Measurements from ENCODE around the gene PTGER1.

The PTGER1 gene

DNA sequence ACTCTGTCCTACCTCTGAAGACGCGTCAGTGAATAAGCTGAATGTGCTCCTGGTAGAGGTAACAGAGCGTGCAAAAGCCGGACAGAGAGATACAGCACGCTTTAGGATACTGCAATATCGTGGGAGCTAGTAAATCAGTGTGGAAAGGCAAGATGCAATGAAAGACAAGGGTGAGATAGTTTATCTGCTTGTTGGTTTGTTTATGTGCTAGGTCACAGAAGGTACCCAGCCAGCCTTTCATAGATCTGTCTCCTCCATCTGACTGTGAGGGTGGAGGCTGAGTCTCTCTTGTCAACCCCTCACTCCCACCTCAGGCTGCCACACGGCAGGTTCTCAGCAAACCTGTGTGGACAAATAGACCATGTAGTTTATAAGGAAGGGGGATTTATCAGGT is 21.7 kb upstream of the PTGER1 start:
- Histone ChIP-seq H3K4me3 (ENCODE audit: low read length) (peak overlapping the region; percentile 65; the same call in 1 of the 2 replicates), H3K4me1 (ENCODE audit: control insufficient read depth, low read length) (peaks cover 14% of the 10 kb centered on the region), H3K9me2 (replicated peaks; ENCODE audit: control insufficient read depth, low read length) (no peaks in the 10 kb centered on the region), H3K79me2 (ENCODE audit: control insufficient read depth, low read length) (no peaks in the 10 kb centered on the region), H3F3A (ENCODE audit: control insufficient read depth, insufficient read depth) (peaks cover 2% of the 10 kb centered on the region; the same call in 1 of the 2 replicates), H3K36me3 (ENCODE audit: control insufficient read depth, low read length) (no peaks in the 10 kb centered on the region), H3K9me3 (ENCODE audit: control insufficient read depth, insufficient read depth, low read length) (no peaks in the 10 kb centered on the region), H4K20me1 (ENCODE audit: control insufficient read depth, insufficient read depth, low read depth, low read length) (no peaks in the 10 kb centered on the region), H3K27me3 (ENCODE audit: control insufficient read depth, low read length) (0 out of 2 replicates have a peak, but pooled peaks cover 6% of the 10 kb centered on the region), H3K4me2 (ENCODE audit: low read length) (peak overlapping the region; percentile 65), H3K27ac (ENCODE audit: low read depth, low read length) (no peak overlapping the region)
- TF ChIP-seq, protein P1, sequence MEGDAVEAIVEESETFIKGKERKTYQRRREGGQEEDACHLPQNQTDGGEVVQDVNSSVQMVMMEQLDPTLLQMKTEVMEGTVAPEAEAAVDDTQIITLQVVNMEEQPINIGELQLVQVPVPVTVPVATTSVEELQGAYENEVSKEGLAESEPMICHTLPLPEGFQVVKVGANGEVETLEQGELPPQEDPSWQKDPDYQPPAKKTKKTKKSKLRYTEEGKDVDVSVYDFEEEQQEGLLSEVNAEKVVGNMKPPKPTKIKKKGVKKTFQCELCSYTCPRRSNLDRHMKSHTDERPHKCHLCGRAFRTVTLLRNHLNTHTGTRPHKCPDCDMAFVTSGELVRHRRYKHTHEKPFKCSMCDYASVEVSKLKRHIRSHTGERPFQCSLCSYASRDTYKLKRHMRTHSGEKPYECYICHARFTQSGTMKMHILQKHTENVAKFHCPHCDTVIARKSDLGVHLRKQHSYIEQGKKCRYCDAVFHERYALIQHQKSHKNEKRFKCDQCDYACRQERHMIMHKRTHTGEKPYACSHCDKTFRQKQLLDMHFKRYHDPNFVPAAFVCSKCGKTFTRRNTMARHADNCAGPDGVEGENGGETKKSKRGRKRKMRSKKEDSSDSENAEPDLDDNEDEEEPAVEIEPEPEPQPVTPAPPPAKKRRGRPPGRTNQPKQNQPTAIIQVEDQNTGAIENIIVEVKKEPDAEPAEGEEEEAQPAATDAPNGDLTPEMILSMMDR (IDR thresholded peaks at IDR 0.05; ENCODE audit: low read depth, low read length, poor library complexity, severe bottlenecking) = no peak
- TF ChIP-seq EZH2phosphoT487 (IDR thresholded peaks at IDR 0.05; ENCODE audit: borderline replicate concordance, low read length) = no peak

DNA sequence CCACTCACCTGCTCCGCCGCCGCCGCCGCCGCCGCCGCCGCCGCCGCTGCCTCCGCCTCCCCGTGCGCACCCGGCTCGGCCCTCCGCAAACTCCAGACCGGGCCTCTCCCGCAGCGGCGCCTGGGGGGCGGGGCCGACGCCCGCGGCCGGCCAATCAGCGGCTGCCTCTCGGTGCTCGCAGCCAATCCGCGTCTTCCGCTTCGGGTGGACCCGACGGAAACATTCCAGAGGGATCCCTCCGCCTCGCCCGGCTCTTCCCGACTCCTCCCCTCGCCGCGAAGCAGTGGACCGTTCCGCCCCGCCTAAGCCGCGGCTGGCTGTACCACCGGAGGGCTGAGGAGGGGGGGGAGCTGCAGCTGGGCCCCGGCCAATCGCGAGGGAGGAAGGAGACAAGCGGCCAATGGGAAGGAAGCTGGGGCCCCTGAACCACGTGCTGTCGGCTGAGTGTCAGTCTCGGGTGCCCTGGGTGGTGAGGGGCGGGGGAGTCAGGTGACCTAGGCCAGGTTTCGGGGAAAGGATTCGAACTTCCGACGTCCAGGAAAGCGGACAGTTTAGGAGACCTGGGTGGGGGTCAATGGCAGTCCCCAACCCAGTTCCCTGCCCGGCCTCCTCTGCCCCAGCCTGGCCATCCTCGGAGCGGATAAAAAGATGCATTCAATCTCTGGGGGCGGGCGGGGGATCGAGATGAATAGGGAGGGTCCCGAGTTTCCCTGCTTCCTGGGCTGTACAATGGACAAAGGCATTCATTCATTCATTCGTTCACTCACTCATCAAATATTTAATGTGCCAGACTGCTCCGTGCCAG is 21.1 kb upstream of the PTGER1 start, which contains the start of gene GIPC1:
TSS of gene GIPC1 (minus strand) at position 99 of the 805 bp plus-strand sequence. CDS start 13,151 bp downstream, outside the sequence.
- H3K27ac ChIP-seq (ENCODE audit: low read depth, low read length) = no peak within 1 kb of the TSS
- peak within 1 kb of the TSS; percentile 65 for H3K4me2 ChIP-seq (ENCODE audit: low read length)
- peak within 1 kb of the TSS; percentile 65 for H3K4me3 ChIP-seq (ENCODE audit: low read length)
- no peaks in the 10 kb centered on the region for H3K9me2 ChIP-seq (replicated peaks; ENCODE audit: control insufficient read depth, low read length)
- no peaks in the 10 kb centered on the region for H3K79me2 ChIP-seq (ENCODE audit: control insufficient read depth, low read length)
- H3K4me1 ChIP-seq (ENCODE audit: control insufficient read depth, low read length) = peaks cover 14% of the 10 kb centered on the region
- no peaks in the 10 kb centered on the region for H3K9me3 ChIP-seq (ENCODE audit: control insufficient read depth, insufficient read depth, low read length)
- H3K36me3 ChIP-seq (ENCODE audit: control insufficient read depth, low read length) = no peaks in the 10 kb centered on the region
- 0 out of 2 replicates have a peak, but pooled peaks cover 6% of the 10 kb centered on the region for H3K27me3 ChIP-seq (ENCODE audit: control insufficient read depth, low read length)
- H3F3A ChIP-seq (ENCODE audit: control insufficient read depth, insufficient read depth) = peaks cover 2% of the 10 kb centered on the region; the same call in 1 of the 2 replicates
- no peak for TF ChIP-seq EZH2phosphoT487 (IDR thresholded peaks at IDR 0.05; ENCODE audit: borderline replicate concordance, low read length)
- no peaks in the 10 kb centered on the region for H4K20me1 ChIP-seq (ENCODE audit: control insufficient read depth, insufficient read depth, low read depth, low read length)

DNA sequence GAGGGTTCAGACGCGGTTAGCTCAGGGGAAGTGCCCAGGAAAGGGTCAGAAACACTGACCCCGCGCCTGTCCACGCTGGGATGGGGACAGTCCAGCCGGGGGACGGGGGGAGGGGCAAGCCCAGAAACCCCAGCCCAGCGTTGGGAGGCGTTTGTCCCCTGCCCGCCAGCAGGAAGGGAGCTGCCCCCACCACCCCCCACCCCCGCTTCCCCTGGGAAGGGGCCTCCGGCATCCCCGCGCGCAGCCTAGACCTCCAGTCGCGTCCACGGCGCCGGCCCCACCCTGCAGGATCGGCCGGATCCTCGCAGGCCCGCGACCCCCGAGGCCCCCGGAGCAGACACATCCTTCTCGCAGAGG is 20.5 kb upstream of the PTGER1 start:
- Histone ChIP-seq H3K9me3 (ENCODE audit: control insufficient read depth, insufficient read depth, low read length) (no peaks in the 10 kb centered on the region), H3K4me3 (ENCODE audit: low read length) (peak overlapping the region; percentile 65), H3K9me2 (replicated peaks; ENCODE audit: control insufficient read depth, low read length) (no peaks in the 10 kb centered on the region), H3K4me2 (ENCODE audit: low read length) (peak overlapping the region; percentile 65), H3K36me3 (ENCODE audit: control insufficient read depth, low read length) (no peaks in the 10 kb centered on the region), H3K4me1 (ENCODE audit: control insufficient read depth, low read length) (peaks cover 14% of the 10 kb centered on the region), H3K27ac (ENCODE audit: low read depth, low read length) (no peak overlapping the region), H3F3A (ENCODE audit: control insufficient read depth, insufficient read depth) (peaks cover 2% of the 10 kb centered on the region; the same call in 1 of the 2 replicates), H3K79me2 (ENCODE audit: control insufficient read depth, low read length) (no peaks in the 10 kb centered on the region), H4K20me1 (ENCODE audit: control insufficient read depth, insufficient read depth, low read depth, low read length) (no peaks in the 10 kb centered on the region), H3K27me3 (ENCODE audit: control insufficient read depth, low read length) (0 out of 2 replicates have a peak, but pooled peaks cover 6% of the 10 kb centered on the region)
- no peak for TF ChIP-seq EZH2phosphoT487 (IDR thresholded peaks at IDR 0.05; ENCODE audit: borderline replicate concordance, low read length)
- TF ChIP-seq, protein P1 (IDR thresholded peaks at IDR 0.05; ENCODE audit: low read depth, low read length, poor library complexity, severe bottlenecking) = no peak
